NCI-H1048 (cell line): ENCODE results near the gene PLD4.

Source experiments
- DNase-seq: peaks from one replicate; lab custom pipeline; 2025; lab: John Stamatoyannopoulos, UW

The PLD4 gene

DNA sequence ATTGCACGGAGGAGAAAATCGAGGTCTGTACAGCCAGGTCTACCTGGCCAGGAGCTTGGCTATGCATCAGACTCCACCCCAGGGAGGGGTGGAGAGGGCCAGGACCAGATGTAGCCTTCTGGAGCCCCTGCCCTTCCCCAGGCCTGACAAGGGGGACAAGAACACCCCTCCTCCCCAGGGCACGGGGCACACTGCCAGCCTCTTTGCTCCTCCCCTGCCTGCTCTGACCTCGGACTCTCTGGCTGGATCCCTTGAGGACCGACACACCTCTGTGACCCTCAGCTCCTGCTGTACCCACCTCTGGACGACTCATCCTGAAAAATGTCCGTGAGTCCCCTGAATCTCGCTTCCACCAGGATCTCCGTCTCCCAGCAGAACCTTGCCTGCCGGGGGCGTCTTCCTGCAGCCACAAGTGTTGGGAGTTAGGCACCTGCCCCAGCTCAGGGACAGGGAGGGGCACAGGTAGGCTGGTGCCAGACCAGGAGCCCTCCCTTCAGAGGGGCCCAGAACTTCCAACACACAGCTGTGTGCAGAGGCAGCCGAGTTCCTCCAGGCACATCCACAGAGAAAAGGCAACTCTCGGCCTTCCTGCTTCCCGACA is 31.7 kb downstream of the PLD4 start:
- no peak for DNase-seq

DNA sequence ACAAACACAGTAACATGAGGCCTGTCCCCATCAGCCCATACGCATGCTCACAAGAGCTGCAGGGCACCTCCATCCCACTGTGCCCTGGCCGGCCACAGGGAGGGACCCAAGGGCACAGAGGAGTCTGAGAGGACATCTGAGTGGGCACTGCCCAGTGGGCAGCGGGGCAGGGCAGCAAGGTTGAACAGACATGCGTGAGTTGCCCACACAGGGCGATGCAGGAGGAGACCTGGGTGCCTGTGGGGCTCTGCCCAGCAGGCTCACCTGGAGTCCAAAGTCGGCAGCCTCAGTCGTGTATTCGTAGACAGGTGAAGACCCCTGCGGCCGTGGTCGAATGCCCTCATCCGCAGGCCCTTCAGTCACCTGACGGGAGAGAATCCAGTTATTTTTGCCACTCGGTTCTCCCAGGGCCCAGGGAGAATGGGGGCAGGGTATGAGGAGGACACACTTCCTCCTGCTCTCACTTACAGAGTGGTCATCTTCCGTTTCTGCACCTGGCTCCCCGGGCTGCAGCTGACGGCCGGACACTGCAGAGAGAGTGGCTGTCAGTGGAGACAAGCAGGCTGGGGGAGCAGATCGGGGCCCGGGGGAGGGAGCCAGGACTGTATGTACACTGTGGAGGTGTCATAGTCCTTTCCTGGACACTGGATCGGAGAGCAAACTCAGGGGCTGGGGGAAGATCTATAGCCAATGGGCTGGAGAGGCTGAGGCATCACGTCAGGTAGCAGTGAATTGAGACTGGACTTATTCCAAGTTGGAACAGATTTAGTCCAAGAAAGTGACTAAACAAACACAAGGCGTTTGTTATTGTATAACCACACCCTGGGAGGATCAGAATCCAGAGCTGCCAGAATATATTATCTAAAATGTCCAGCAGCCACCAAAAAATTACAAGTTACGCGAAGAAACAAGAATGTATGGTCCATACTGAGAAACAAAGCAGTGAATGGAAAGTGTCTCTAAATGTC is 32.8 kb downstream of the PLD4 start:
- DNase-seq: no peak

DNA sequence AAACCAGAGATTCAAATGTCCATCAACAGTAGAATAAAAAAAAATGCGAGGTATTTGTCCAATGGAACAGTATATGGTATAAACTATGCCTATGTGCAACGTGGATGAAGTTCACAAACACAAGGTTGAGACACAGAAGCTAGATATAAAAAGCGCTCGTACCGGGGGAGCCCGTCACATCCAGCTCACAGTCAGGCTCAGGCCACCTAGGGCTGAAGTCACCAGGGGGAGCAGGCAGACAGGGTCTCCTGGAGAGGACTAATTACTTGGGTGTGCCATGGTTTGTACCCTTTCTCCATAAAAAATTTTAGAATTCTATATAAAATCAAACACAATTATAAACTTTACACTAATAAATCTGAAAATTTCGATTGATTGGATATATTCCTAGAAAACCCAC is 39.9 kb downstream of the PLD4 start:
- no peak for DNase-seq

DNA sequence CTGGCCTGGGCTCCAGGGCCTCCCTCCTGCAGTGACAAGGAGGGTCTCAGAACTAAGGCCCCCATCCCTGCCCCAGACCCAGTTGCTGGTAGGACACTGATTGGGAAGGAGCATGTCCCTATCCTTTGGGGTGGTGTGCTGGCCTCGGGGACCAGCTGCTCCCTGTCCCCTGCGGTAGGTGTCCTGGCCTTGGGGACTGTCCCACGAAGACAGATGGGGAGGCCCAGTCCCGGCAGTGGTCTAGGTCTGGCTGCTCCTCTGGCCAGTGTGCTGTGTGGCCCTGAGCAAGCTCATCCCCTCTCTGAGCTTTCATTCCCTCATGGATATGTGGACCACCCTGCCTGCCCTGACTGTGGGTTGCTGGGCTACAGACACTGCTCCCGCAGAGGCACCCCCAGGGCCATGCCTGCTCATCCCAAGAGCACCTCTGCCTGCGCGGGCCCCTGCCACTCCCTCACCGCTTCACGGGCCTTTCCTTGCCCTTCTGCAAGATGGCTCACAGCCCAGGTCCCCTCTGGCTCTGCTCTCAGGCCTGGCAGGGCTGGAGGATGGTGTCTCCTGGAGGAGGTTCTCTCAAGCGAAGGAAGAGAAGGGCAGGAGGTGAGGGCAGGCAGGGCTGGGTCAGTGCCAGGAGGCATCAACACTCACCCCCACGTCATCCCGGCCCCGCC is 41.0 kb downstream of the PLD4 start:
- no peak for DNase-seq

DNA sequence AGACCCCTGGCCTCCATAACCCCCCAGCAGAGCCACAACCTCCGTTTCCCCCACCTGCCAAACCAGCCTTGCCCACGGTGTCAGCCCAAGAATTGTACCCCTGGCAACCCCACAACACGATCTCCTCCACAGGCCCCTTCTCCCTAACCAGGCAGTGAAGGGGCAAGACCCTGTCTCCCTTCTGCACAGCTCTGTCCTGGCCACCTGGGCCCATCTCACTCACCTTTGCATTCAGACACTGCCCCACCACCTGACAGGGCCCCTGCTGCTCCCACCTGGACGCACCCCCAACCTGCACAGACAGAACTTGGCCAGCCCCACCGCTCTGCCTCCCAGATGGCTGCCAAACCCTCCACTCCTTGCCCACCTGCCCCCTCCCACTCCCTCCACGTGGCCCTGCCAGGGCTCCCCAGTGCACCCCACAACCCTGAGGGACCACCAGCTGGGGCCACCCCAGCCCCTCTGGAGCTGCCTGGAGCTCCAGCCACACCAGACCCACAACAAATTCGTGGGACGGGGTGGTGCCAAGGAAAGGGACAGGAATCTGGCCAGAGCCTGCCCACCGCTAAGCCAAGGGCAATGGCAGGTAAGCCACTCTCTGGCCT is 41.7 kb downstream of the PLD4 start:
- no peak for DNase-seq

DNA sequence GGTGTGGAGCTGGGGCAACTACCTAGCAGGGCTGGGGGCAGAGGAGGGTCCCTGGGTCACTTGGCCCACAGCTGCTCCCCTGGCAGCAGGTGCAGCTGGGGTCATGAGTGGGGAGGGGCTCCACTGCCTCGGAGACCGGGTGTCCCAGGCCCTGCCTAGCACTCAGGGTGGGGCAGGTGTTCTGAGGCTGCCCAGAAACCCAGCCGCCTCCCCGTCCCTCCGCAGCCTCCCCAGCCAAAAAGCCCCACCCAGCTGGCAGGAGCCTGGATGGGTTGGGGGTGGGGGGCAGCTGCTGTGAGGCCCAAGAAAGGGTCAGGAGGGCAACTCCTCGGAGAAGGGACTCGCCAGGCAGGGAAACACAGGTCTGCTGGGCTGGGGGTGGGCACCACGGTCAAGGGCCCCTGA is 42.3 kb downstream of the PLD4 start:
- no peak for DNase-seq

DNA sequence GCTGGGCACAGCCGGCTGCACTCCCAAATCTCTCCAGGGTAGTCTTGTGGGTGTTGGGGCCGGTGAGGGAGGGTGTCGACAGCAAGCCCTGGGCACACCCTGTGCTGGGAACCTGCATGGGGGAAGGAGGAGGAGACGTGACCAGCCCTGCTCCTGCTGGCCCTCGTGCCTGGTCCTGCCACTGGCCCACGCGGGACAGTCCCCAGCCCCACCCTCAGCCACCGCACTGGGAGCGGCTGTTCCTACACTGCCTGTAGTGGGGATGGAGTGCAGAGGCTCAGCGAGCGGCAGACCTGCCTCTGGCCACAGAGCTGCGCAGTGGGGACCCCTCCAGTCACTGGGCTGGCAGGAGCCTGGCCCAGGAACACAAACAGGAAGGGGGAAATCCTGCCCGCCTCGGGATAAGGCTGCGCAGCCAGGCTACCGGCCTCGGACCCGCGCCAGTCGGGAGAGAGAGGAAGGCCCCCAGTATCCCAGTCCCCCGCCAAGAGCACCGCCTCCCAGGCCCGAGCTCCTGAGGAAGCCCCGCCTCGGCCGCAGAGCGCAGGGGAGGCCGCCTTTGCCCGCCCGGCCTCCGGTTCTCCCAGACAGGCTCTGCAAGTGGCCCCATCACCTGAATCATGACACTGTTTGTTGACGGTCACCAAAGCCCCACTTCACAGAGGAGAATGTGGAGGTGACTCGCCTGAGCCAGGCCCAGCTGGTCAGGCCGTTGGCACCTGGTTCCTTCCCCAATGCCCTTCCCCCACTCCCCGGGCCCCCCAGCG is 42.9 kb downstream of the PLD4 start:
- DNase-seq: no peak

DNA sequence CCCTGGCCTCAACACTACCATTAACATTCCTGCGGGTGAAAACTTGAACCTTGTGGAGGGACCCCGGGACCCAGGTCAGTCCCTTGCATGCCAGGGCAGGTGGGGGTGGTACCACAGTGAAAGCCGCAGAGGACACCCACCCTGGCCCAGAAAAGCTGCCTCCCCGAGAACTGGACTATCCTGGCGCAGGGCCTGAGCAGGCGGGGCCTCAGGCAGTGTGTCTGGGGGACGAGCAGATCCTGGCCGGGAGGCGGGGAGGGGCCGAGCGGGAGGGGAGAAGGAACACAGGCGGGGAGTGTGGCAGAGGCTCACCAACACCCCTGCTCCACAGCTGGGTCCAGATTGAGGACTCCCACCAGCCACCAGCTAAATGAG is 43.5 kb downstream of the PLD4 start:
- no peak for DNase-seq

DNA sequence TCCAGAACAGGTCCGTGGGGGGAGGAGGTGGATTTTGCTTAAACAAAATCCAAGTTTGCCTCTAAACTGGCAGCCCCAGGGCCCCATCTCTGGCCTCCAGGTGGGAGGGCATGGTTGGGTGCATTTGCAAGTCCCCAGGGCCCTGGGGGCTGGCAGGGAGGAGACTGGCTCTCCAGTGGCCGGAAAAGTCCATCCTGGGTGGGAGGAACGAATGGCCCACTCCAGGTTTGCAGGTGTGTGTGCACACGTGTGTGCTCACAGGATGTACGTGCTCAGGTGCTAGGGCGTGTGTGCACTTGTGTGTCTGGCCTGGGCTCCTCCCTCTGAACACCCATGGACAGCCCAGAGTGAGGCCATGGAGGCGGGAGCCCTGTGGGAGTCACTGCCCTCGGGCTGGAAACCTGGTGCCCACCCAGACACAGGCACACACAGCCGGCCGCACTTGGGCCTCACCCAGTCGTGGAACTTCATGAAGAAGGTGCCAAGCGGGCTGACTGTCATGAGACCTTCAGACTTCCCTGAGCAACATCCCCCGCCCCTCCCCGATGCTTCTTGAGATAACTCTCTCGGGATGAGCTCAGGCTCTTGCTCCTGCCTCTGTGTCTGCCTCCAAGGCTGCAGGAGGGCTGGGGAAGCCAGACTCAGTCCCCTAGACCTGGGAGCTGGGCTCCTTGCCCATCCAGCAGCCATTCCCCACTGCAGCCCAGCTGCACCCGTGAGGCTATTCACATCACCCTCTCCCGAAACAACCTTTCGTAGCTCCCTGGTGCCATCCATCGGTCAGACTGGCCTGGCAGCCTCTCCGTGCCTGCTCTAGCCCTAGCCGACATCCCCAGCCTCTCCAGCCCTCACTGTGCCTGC is 44.1 kb downstream of the PLD4 start:
- no peak for DNase-seq

DNA sequence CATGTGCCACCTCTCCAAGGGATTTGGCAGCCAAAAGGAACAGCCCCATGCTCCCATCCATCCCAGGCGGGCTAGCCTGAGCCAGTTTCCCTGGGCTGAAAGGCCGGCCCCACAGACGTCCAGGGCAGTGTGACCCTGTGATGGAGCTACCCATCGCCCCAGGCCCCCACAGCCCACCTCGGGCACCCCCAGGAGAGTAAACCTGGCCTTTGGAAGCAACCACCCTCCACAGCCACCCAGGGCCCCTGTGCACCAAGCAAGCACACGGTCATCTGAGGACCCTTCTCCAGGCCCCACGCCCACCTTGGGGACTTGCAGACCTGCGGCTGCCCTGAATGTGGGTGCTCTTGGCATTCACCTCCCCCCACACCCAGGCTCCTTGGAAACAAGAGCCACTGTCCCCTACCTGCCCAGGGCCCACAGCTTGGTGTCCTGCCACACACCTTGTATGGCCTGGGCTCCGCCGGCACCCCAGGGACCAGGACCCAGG is 45.1 kb downstream of the PLD4 start:
- DNase-seq: no peak

DNA sequence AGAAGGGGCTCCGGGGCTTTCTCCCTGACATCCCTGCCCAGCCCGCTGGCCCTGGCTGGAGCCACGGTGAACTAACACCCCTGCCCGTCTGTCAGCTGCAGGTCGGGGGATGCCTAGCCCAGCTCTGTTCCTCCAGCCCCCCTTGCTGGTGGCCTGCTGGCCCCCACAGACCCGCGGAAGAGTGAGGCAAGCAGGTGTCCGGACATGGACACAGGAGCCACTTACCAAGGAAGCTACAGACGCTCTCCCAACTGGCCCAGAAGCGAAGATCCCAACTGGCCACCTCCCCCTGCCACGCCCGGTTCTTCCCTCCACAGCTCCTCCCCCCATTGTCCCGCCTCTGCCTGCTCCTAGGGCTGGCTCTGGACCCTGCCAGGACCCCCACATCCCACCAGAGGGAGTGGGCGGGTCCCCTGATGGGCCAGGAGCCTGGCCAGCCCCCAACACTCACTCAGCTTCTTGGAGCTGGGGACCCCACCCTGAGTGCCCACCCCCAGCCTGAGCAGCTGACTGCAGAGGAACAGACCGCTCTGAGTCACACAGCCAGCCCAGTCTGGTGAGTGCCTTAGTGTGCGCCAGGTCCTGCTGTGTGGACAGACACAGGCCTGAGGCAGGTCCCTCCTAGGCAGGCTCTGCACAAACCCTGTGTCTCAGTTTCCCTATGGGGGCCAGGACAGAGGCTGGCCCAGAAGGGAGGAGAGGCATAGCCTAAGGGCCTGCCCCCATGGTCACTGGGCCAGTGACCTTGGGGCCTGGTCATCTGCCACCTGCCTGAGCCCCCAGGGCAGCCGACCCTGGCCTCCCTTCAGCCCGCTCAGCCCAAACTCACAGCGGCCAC is 45.8 kb downstream of the PLD4 start:
- no peak for DNase-seq

DNA sequence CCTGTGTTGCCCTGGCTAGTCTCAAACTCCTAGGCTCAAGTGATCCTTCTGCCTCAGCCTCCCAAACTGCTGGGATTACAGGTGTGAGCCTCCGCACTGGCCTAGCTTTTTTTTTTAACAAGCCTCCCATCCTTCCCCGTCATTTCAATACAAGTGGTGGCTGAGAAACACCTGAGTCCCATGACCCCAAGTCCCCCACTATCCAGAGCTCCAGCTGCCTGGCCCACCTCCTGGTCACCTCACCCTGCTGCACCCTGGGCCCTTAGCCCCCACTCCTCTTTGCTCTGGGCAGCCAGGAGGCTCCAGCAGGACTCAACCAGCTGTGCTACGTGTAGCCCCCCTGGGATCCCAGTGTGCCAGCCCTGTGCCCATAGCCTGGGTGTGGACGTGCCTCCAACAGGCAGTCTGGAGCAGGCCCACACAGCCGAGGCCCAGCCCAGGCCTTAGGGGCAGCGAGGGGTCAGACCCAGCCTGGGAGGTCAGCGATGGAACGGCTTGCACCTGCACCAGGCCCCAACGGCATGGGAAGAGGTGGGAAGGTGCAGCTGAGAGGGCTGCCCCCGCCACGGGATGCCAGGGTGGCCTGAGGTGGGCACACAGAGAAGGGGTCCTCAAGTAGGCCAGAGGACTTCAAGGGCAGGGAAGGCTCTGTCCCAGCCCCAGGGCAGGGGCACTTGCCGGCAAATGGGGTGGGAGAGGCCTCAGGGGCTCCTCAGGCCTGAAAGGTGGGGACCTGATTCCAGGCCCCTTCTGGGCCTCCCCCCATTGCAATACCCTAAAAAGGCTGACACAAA is 47.0 kb downstream of the PLD4 start:
- DNase-seq: no peak

DNA sequence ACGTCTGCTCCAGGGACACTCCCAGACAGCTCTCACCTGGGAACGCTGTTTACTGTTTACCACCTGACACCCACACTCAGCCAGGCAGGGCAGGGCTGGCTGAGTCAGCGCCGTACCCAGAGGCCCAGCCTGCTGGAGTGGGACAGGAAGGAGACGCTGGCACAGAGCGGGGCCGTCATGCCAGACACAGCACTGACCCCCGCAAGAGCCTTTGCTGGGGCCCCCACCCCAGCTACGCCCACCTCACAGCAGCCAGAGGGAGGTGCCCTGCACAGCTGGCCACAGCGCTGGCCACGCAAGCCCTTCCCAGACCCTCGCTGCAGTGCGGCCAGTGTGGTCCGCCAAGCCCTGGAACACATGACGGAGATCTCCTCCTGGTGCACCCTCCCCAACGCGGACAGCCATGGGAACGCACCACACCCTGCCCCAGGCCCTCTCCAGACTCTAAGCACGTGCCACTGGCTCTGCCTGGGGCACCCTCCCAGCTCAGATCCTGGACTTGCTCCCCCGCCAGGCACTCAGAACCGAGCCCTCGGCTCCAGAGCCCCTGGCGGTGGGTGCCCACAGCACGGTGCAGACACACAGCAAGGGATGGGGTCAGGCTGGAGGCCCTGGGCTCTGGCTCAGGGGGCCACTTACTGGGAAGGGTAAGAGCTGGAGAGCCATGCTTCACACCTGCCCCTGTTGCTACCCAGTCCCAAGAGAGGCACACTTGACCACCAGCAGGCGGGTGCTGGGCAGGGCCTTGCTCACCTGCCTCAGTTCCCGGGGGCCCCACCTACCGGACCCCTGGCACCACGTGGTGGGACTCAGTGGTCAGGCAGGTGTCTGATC is 47.8 kb downstream of the PLD4 start:
- DNase-seq: no peak

DNA sequence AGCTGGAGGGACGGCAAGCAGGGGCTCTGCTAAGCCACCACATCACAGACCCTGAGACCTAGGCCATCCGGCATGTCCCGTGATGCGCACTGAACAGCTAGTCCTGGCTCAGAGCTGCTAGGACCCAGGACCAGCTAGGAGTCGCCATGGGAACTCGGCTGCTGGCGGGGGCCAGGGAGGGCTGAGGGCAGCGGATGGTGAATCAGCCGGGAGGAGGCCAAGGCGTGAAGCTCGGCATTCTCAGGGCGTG is 48.4 kb downstream of the PLD4 start:
- no peak for DNase-seq

DNA sequence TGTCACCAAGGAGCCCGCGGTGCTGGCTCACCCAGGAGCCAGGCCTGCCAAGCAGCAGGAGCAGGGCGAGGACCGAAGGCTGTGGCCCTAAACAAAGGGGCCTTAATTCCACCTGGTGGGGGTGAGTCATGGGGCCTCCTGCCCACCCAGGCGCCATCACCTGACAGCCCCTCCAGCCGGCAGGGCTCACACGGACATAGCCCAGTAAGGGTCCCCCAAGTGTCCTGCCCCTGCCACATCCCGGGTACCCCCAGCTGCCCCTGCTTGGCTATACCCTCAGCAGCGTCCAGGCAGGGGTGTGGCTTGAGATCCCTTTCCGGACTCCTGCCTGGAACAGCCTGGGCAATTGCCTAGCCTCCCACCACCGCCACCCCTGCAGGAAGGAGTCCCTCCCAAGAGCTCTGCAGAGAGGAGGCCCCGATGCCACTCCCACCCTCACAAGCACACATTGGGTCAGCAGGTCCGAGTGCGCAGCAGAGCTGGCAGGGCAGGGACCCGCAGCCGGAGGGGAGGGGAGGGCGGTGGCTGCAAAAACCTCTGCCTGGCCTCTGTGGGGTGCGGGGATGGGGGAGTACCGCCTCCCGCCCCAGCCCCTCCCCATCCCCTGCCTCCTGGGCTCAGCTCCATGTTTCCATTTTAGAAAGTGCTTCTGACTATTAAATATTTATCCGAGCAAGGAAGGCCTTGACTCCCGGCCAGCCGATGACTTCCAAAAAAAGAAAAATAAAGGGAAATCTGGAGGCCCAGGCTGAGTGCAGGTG is 48.9 kb downstream of the PLD4 start:
- DNase-seq: no peak

DNA sequence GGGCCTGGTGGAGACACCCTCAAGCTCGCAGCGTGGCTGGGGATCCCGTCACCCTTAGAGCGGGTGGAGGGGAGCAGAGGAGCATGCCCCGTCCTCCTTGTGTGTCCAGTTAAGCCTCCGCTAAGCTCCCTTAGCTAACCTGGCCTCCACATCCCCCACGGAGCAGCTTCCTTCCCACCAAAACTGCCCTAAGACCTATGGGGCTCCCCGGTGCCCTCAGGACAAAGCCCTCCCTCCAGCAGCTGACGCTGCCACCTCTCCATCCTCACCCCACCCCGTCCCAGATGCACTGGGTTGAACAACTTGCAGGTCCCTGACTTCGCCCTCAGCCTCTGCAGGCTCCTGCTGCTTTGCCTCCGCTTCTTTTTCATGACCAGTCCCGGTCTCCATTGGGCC is 49.5 kb downstream of the PLD4 start:
- DNase-seq: no peak

DNA sequence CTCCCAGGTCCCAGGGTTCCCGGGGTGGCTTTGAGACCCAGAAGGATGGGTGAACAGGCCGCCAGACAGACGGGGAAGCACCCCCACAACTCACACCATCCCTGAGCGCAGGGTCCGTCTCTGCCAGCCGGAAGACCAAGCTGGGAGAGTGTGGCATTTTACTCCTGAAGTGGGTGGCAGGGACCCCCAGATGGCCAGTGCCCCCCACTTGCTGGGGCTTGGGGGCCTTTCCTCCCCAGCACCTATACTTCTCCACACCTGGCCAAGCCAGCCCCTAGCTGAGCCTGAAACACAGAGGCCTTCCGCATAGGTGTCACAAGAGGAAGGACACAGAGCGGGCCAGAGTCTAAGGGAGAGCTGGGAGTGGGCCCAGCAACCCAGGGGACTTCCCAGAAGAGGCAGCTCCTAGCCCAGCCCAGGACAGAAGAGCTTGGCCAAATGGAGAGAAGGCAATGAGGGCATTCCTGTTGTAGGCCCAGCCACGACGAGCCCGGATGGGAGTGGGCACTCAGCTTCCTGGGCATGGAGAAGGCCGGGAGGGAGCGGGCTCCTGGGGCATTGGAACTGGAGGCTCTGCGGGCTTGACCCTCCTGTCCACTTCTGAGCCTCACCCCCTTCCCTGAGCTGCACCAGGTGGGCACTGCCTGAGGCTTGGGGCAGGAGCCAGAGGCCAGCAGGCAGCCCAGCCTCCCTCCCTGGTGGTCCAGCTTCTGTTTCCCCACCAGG is 50.1 kb downstream of the PLD4 start:
- no peak for DNase-seq
